Activated B cell treated with CpG ODN at 0.5 μM for 24 hours (primary cell): Measurements from ENCODE around the gene REC114. TPM values are rescaled to one million over a fixed set of nuclear protein-coding genes. Genes with fewer than 3 reads are reported as not detected.

Source experiments
- ATAC-seq: fragments of 200-7000 bp; cut with Tn5 transposase; one replicate; pipeline ENCODE4 v1.10.0; 2021; ENCODE audit warnings: low read depth, mild to moderate bottlenecking, moderate library complexity
- CTCF ChIA-PET: fragments of 350-600 bp; sonication (Branson Sonifier 250); formaldehyde crosslinking; loops from one replicate; lab custom pipeline; 2021; ENCODE audit warnings: antibody characterized with exemption; lab: Charles Lee
- POLR2A ChIA-PET: fragments of 350-600 bp; sonication (Branson Sonifier 250); formaldehyde crosslinking; loops from one replicate; lab custom pipeline; 2021; ENCODE audit warnings: antibody characterized with exemption; lab: Charles Lee
- DNase-seq: peaks from one replicate; pipeline ENCODE4 v3.0.0; 2022
- H3K27ac Mint-ChIP-seq: one replicate; pipeline ENCODE4 v1.8.0; 2020; ENCODE audit warnings: mixed read lengths
- H3K27me3 Mint-ChIP-seq: one replicate; pipeline ENCODE4 v1.8.0; 2021; ENCODE audit warnings: mixed read lengths
- H3K36me3 Mint-ChIP-seq: one replicate; pipeline ENCODE4 v1.8.0; 2021; ENCODE audit warnings: low read depth, mixed read lengths
- H3K4me1 Mint-ChIP-seq: one replicate; pipeline ENCODE4 v1.8.0; 2021; ENCODE audit warnings: mixed read lengths
- H3K4me3 Mint-ChIP-seq: one replicate; pipeline ENCODE4 v1.8.0; 2020; ENCODE audit warnings: mild to moderate bottlenecking, mixed read lengths
- H3K9me3 Mint-ChIP-seq: one replicate; pipeline ENCODE4 v1.8.0; 2020; ENCODE audit warnings: mixed read lengths
- intact Hi-C: fragments of 100-400 bp; cut with micrococcal nuclease; formaldehyde crosslinking; loops from one replicate; pipeline ENCODE4 v1.15.1; 2024
- total RNA-seq: library from RNA; stranded (reverse); gene quantifications from 2 replicates; pipeline ENCODE4 v1.2.3, GENCODE V29; 2022
- TF ChIP-seq, protein P1 (sequence below): fragments of 200-600 bp; IDR thresholded peaks from one replicate; pipeline ENCODE4 v1.8.0; 2022; ENCODE audit warnings: antibody characterized with exemption, mild to moderate bottlenecking

Gene REC114
- total RNA-seq, 1 donor from 2014 or later = not detected

DNA sequence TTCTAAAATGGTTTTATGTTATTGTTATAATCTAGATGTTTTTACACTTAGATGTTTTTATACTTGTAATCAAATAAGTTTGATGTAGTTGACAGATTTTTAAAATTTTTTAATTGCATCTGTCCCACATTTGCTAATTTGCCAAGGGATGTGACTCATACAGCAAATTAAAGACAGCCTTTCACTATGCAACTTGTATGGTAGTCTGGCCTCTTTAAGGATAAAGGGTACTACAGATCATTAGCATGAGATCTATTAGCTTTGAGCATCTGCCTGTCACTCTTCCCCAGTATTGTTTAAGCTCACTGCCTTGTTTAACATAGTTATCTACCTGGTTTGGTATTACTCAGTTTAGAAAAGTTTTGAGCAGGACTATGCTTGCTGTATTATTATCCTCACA is 107.2 kb downstream of the REC114 start:
- H3K9me3 Mint-ChIP-seq = no peaks in the 10 kb centered on the region
- ChIA-PET CTCF (interaction anchor here (2.7 kb wide), 1 partner anchor 86 kb away, joined by 7 read pairs; no protein-coding TSS in a partner anchor), POLR2A (no interaction called here)
- no peak for DNase-seq
- ATAC-seq = no peak
- no peak overlapping the region for H3K27ac Mint-ChIP-seq
- no peaks in the 10 kb centered on the region for H3K4me1 Mint-ChIP-seq
- intact Hi-C loops = no loop called here
- TF ChIP-seq, protein P1, sequence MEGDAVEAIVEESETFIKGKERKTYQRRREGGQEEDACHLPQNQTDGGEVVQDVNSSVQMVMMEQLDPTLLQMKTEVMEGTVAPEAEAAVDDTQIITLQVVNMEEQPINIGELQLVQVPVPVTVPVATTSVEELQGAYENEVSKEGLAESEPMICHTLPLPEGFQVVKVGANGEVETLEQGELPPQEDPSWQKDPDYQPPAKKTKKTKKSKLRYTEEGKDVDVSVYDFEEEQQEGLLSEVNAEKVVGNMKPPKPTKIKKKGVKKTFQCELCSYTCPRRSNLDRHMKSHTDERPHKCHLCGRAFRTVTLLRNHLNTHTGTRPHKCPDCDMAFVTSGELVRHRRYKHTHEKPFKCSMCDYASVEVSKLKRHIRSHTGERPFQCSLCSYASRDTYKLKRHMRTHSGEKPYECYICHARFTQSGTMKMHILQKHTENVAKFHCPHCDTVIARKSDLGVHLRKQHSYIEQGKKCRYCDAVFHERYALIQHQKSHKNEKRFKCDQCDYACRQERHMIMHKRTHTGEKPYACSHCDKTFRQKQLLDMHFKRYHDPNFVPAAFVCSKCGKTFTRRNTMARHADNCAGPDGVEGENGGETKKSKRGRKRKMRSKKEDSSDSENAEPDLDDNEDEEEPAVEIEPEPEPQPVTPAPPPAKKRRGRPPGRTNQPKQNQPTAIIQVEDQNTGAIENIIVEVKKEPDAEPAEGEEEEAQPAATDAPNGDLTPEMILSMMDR = no peak
- no peaks in the 10 kb centered on the region for H3K27me3 Mint-ChIP-seq
- H3K4me3 Mint-ChIP-seq = no peak overlapping the region
- peaks cover under 1% of the 10 kb centered on the region for H3K36me3 Mint-ChIP-seq

DNA sequence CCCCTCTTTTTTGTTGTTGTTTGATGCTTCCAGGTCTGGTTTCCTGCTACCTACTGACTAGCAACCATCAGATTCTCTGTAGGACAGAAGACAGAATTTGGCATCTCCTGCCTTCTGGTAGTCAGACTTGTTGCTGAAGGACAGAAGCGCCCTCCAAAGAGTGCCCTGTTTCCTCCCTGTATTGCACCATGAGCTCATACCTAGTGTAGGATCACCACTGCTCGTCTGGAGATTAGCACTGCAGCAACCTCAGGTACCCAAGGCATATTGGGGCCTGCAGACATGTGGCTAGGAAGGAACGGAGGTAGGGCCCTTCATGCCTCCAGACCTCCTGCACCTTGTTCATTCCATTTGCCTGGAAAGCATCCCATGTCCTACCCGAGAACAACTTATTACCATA is 112.1 kb downstream of the REC114 start:
- ChIA-PET POLR2A (no interaction called here), CTCF (no interaction called here)
- no peak overlapping the region for H3K4me3 Mint-ChIP-seq
- ATAC-seq (no peak), DNase-seq (no peak)
- peaks cover 36% of the 10 kb centered on the region for H3K36me3 Mint-ChIP-seq
- intact Hi-C loops = no loop called here
- H3K27me3 Mint-ChIP-seq = no peaks in the 10 kb centered on the region
- H3K4me1 Mint-ChIP-seq = no peaks in the 10 kb centered on the region
- H3K9me3 Mint-ChIP-seq = no peaks in the 10 kb centered on the region
- TF ChIP-seq, protein P1 = no peak
- no peak overlapping the region for H3K27ac Mint-ChIP-seq

DNA sequence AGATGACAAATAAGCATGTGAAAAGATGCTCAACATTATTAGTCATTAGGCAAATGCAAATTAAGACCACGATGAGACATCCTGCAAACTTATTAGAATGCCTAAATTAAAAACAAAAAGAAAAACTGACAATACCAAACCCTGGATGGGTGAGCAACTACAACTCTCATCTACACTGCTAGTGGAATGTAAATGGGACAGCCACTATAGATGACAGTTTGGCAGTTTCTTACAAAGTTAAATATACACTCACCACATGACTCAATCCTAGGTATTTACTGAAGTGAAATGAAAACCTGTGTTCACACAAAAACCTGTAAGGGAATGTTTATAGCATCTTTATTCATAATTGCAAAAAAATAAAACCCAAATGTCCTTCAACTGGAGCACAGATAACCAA is 115.6 kb downstream of the REC114 start:
- Mint-ChIP-seq H3K4me1 (no peaks in the 10 kb centered on the region), H3K36me3 (peaks cover 65% of the 10 kb centered on the region), H3K27ac (no peak overlapping the region), H3K4me3 (no peak overlapping the region), H3K9me3 (no peaks in the 10 kb centered on the region), H3K27me3 (no peaks in the 10 kb centered on the region)
- POLR2A ChIA-PET = no interaction called here
- CTCF ChIA-PET = interaction anchor here (3.0 to 5.6 kb wide), 2 partner anchors 78 to 142 kb away, joined by 22 to 50 read pairs; no protein-coding TSS in a partner anchor
- intact Hi-C loops = no loop called here
- DNase-seq = no peak
- TF ChIP-seq, protein P1 = no peak
- no peak for ATAC-seq

DNA sequence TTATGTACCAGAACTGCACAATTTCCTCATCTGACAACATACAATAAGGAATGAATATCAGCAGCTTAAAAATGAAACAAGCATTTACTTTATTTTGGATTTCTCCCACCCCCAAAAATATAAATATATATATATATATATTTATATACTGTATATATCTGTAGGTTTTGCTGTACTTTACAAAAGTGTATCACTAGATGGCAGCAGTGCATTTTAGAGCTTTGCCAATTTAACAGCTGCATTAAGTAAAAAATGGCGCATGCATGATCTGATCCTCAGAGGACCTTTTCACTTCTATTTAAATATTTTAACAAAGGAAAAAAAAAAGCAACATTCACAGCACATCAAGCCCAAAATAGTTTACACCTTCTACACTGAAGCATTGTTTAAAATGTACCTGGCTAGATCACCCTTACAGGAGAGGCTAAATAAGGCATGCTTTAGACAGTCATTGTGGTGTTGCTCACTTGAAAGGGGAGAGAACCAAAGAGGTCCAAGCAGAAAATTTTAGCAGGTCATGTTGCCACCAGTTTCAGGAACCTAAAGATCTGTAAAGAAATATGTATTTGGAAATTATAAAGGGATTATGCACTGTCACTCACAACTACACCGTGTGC is 117.6 kb downstream of the REC114 start:
- ChIA-PET CTCF (interaction anchor here (0.6 to 5.6 kb wide), 10 partner anchors 18 to 144 kb away, joined by 3 to 50 read pairs (median 4); partner anchors contain the start of gene NPTN), POLR2A (interaction anchor here (0.7 to 0.8 kb wide), 2 partner anchors 75 to 215 kb away, joined by 3 to 4 read pairs; no protein-coding TSS in a partner anchor)
- ATAC-seq (peak; percentile 40), DNase-seq (no peak)
- H3K4me3 Mint-ChIP-seq = no peak overlapping the region
- TF ChIP-seq, protein P1 = no peak
- H3K36me3 Mint-ChIP-seq = peaks cover 80% of the 10 kb centered on the region
- H3K27me3 Mint-ChIP-seq = no peaks in the 10 kb centered on the region
- no peaks in the 10 kb centered on the region for H3K9me3 Mint-ChIP-seq
- intact Hi-C loops = loop anchor here (1.0 to 5.0 kb wide), 2 partner anchors 76 to 318 kb away; no protein-coding TSS in a partner anchor
- no peaks in the 10 kb centered on the region for H3K4me1 Mint-ChIP-seq
- H3K27ac Mint-ChIP-seq = no peak overlapping the region

DNA sequence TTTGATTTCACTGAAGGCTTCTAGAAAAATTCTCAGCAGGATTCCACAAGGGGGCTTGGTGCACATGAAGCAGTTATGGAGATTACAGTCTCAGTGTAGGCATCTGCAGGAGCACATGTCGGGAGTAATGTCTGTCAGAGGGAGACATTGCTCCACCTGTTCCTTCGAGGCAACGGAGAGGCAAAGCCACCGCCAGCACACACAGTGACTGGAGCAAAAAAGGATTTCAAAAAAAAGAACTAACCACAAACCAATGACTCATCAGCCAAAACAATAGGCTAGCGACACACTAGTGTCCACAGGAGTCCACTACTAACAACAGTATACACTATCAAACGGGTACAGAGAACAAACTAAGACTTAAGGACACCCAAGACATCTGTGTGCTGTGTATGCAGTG is 121.3 kb downstream of the REC114 start:
- TF ChIP-seq, protein P1 = no peak
- no peak for ATAC-seq
- Mint-ChIP-seq H3K27ac (no peak overlapping the region), H3K4me1 (no peaks in the 10 kb centered on the region), H3K27me3 (no peaks in the 10 kb centered on the region), H3K4me3 (no peak overlapping the region), H3K36me3 (peaks cover 88% of the 10 kb centered on the region), H3K9me3 (no peaks in the 10 kb centered on the region)
- DNase-seq = no peak
- intact Hi-C loops = loop anchor here (5.0 kb wide), 1 partner anchor 322 kb away; no protein-coding TSS in a partner anchor
- ChIA-PET POLR2A (no interaction called here), CTCF (interaction anchor here (5.6 kb wide), 1 partner anchor 73 kb away, joined by 50 read pairs; no protein-coding TSS in a partner anchor)
